Ovary (tissue), 9 donors: ENCODE results near the gene PRDM1. TPM values are rescaled to one million over a fixed set of nuclear protein-coding genes. Genes with fewer than 3 reads are reported as not detected.

Experiments
- DNase-seq, 5 donors: peaks; one replicate each; pipeline ENCODE4 v3.0.0-alpha.2; 2019 to 2020
- H3K27ac ChIP-seq, 2 donors: fragments of 200-600 bp; one replicate each; pipeline versions ENCODE4 v1.5.1 to v1.8.0; 2019 to 2022
- H3K27me3 ChIP-seq: fragments of 200-600 bp; one replicate; pipeline ENCODE4 v1.8.0; 2022
- H3K36me3 ChIP-seq: fragments of 200-600 bp; sonication (generic); one replicate; pipeline ENCODE4 v1.5.1; 2019
- H3K4me1 ChIP-seq: one replicate; pipeline ENCODE4 v1.8.1; 2013; ENCODE audit warnings: mild to moderate bottlenecking, moderate library complexity; ENCODE audit not compliant: insufficient read depth
- H3K4me3 ChIP-seq: fragments of 200-600 bp; sonication (generic); one replicate; pipeline ENCODE4 v1.5.1; 2017
- H3K9me3 ChIP-seq, 2 donors: fragments of 200-600 bp in 1 of 2; sonication (generic) in 1 of 2; one replicate each; pipeline versions ENCODE4 v1.5.1 to v1.8.1; 2013 to 2019; ENCODE audit warnings: mild to moderate bottlenecking in 1 of 2, moderate library complexity in 1 of 2
- EP300 ChIP-seq: sonication (generic); formaldehyde crosslinking; IDR thresholded peaks from one replicate; pipeline ENCODE4 v1.6.1; 2017; ENCODE audit warnings: antibody characterized with exemption
- POLR2A ChIP-seq: fragments of 450-650 bp; IDR thresholded peaks from one replicate; pipeline ENCODE4 v1.6.1; 2017; ENCODE audit warnings: antibody characterized with exemption, mild to moderate bottlenecking, moderate library complexity
- WGBS, 3 donors: extraction: QIAGEN DNeasy Blood & Tissue Kit in 1 of 3; methylation state at CpG; one replicate each; pipeline versions ENCODE4 v1.1.5 to v1.1.7; 2013 to 2017; 5-methylcytosine and 5-hydroxymethylcytosine counted together
- intact Hi-C, 4 donors: fragments of 100-400 bp; cut with DNase I; formaldehyde crosslinking; loops; one replicate each; pipeline versions ENCODE4 v1.11.0 to v1.15.1; 2022 to 2023
- polyA plus RNA-seq, 2 donors: library from polyadenylated mRNA; stranded (reverse); fragments of 200-250 nt in 1 of 2; fragments of 350-450 nt in 1 of 2; fragmentation: Illumina TruSeq in 1 of 2; extraction: RNeasy Lipid Tissue Mini Kit (QIAGEN cat#74804) in 1 of 2; gene quantifications; one replicate each; pipeline ENCODE4 v1.2.3, GENCODE V29; 2013 to 2014
- total RNA-seq, 7 donors: library from RNA; depleted of rRNA in 2 of 7; stranded (reverse); fragments of >200 nt in 2 of 7; fragmentation: NEBNext Ultra II Directional in 3 of 7; extraction: Animal tissue kit (Norgen Biotek cat#: 25700) in 3 of 7; gene quantifications; one replicate each; pipeline versions ENCODE4 v1.1.0 to v1.2.4, GENCODE V29; 2016 to 2023
- TF ChIP-seq, protein P1 (sequence below), 3 donors: fragments of 450-650 bp in 2 of 3; fragments of 200-600 bp in 1 of 3; IDR thresholded peaks; one replicate each; pipeline versions ENCODE4 v1.5.1 to v1.8.0; 2016 to 2022; ENCODE audit warnings: antibody characterized with exemption in 3 of 3, mild to moderate bottlenecking in 1 of 3
- donor health status: DM: no; HTN: no; CAD: no; lungs with moderate emphysema.
- donor health status: DM: no; HTN: no; CAD: no.
- donor health status: Bipolar disorder and iron deficiency.
- donor health status: DM: yes; HTN: yes; CAD: no.
- donor health status: DM: no; HTN: no; CAD: no.
- donor health status: DM: yes; HTN: yes; CAD: no.

The PRDM1 gene
- total and polyA plus RNA-seq, 9 donors: 2.7 to 10.6 (median 4.4) TPM

DNA sequence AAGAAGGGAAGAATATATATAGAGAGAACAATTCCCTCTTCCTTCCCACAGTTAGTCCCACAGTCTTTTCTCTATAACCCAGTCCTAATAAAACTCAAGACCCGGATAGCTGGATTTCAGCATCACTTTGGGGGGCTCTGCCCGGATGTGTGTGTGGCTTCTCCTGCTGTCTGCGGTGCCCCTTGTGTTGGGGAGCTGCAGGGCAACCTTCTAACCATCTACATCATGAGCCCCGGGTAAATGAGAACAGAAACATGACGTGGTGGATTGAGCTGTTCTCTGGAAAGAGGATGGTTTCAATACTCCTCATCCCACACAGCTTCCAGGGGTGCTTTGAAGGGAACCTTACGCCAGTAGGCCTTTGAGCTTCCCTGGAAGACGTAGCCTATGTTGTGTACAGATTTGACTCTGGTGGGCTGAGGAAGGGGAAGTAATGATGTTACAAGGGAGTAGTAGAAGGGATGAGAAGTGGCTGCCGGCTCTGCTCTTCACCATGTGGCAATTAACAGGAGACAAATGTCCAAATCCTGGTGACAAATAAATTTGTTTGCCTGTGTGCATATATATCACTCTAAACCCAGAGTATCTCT, 13.5 kb upstream of the PRDM1 start:
- DNase-seq: no peak
- Histone ChIP-seq H3K27ac (no peak overlapping the region), H3K4me3 (no peak overlapping the region), H3K36me3 (no peaks in the 10 kb centered on the region), H3K4me1 (peaks cover 2% of the 10 kb centered on the region), H3K9me3 (no peaks in the 10 kb centered on the region), H3K27me3 (no peaks in the 10 kb centered on the region)
- TF ChIP-seq POLR2A: no peak
- TF ChIP-seq, protein P1, sequence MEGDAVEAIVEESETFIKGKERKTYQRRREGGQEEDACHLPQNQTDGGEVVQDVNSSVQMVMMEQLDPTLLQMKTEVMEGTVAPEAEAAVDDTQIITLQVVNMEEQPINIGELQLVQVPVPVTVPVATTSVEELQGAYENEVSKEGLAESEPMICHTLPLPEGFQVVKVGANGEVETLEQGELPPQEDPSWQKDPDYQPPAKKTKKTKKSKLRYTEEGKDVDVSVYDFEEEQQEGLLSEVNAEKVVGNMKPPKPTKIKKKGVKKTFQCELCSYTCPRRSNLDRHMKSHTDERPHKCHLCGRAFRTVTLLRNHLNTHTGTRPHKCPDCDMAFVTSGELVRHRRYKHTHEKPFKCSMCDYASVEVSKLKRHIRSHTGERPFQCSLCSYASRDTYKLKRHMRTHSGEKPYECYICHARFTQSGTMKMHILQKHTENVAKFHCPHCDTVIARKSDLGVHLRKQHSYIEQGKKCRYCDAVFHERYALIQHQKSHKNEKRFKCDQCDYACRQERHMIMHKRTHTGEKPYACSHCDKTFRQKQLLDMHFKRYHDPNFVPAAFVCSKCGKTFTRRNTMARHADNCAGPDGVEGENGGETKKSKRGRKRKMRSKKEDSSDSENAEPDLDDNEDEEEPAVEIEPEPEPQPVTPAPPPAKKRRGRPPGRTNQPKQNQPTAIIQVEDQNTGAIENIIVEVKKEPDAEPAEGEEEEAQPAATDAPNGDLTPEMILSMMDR (IDR thresholded peaks at IDR 0.05): no peak
- TF ChIP-seq EP300: no peak
- WGBS, 3 donors: 81 to 93% (median 90%) methylated on average over 8 of the region's 8 CpGs
- intact Hi-C loops: no loop called here

DNA sequence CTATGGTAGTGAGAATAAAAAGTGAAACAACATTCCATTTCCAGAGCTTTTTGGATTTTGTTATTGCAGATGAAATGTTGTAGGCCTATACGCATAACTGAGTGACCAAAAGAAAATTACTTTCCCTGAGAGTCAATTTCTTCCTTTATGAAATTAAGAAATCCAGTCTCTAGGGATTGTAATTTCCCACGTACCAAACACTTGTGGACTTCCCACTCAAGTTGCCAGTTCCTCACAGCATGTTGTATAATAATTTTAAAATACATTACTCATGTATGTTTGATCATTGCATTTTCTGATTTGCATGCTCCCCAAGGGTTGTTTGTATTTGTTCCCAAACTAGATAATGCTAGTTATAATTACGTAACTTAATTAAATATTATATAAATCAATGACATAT, 12.0 kb upstream of the PRDM1 start:
- WGBS, 3 donors: 93 to 94% (median 93%) methylated on average over 3 of the region's 3 CpGs

DNA sequence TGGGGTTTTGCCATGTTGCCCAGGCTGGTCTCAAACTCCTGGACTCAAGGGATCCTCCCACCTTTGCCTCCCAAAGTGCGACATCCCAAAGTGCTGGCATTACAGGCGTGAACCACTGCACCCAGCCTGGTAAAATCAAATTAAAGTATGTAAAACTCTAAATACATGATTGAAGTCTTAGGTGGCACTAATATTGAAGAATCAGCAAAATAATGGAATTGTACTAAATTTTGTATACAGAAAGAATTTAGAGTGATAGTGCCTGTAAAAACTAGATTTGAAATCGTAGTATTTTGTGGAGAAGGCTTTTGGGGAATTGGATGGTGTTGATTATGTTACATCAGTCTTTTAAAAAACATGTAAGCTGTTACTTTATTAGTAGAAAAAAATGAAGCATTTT, 10.0 kb upstream of the PRDM1 start:
- H3K4me3 ChIP-seq: no peak overlapping the region
- H3K4me1 ChIP-seq: no peaks in the 10 kb centered on the region
- H3K9me3 ChIP-seq: no peaks in the 10 kb centered on the region
- H3K36me3 ChIP-seq: no peaks in the 10 kb centered on the region
- DNase-seq: no peak
- no peak overlapping the region for H3K27ac ChIP-seq
- H3K27me3 ChIP-seq: no peaks in the 10 kb centered on the region
- WGBS, 3 donors: 87 to 89% (median 87%) methylated on average over 3 of the region's 3 CpGs
- TF ChIP-seq, protein P1 (IDR thresholded peaks at IDR 0.05): no peak
- no peak for TF ChIP-seq EP300
- no peak for TF ChIP-seq POLR2A
- intact Hi-C loops: no loop called here

More for the DNA sequence above, 12.0 kb upstream of the PRDM1 start:
- Histone ChIP-seq H3K4me1 (peaks cover 2% of the 10 kb centered on the region), H3K27me3 (no peaks in the 10 kb centered on the region), H3K4me3 (no peak overlapping the region), H3K9me3 (no peaks in the 10 kb centered on the region), H3K27ac (no peak overlapping the region), H3K36me3 (no peaks in the 10 kb centered on the region)
- intact Hi-C loops: no loop called here
- TF ChIP-seq EP300: no peak
- TF ChIP-seq, protein P1 (IDR thresholded peaks at IDR 0.05): no peak
- TF ChIP-seq POLR2A: no peak
- no peak for DNase-seq

DNA sequence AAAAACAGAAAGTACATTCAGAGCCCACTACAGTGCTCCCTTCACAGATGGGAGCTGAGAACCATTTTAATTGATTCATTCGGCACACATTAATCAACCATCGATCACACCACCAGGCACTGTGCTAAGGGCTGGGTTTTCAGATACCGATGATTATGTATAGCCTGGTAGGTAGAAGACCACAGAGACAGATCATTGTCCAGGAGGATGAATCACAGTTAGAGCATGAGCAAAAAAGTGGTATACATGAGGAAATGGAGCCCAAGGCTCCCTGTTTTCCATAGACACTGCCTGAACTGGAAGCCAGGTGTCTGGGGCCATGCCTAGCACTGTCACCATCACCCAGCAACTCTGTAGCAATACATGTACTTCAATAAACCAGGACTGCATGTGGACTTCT, 9.0 kb upstream of the PRDM1 start:
- H3K27ac ChIP-seq: no peak overlapping the region
- intact Hi-C loops: no loop called here
- TF ChIP-seq, protein P1 (IDR thresholded peaks at IDR 0.05): no peak
- TF ChIP-seq POLR2A (no peak), EP300 (no peak)
- WGBS, 3 donors: 96 to 99% (median 97%) methylated on average over 3 of the region's 3 CpGs
- H3K4me1 ChIP-seq: no peaks in the 10 kb centered on the region
- no peaks in the 10 kb centered on the region for H3K27me3 ChIP-seq
- no peaks in the 10 kb centered on the region for H3K9me3 ChIP-seq
- H3K4me3 ChIP-seq: no peak overlapping the region
- no peaks in the 10 kb centered on the region for H3K36me3 ChIP-seq
- DNase-seq: no peak
